IPS-18a (cell line): Measurements from ENCODE around the gene CDH13.

Source experiments
- H3K27ac ChIP-seq: one replicate; pipeline ENCODE4 v1.5.1; 2013; ENCODE audit warnings: low read length
- H3K27me3 ChIP-seq: one replicate; pipeline ENCODE4 v1.6.1; 2013; ENCODE audit warnings: mild to moderate bottlenecking, low read length; ENCODE audit not compliant: control insufficient read depth, insufficient read depth
- H3K36me3 ChIP-seq: one replicate; pipeline ENCODE4 v1.6.1; 2013; ENCODE audit warnings: low read depth, low read length; ENCODE audit not compliant: control insufficient read depth
- H3K4me1 ChIP-seq: one replicate; pipeline ENCODE4 v1.6.1; 2013; ENCODE audit warnings: low read depth, low read length; ENCODE audit not compliant: control insufficient read depth
- H3K4me3 ChIP-seq: one replicate; pipeline ENCODE4 v1.5.1; 2013; ENCODE audit warnings: low read length
- H3K9ac ChIP-seq: one replicate; pipeline ENCODE4 v1.6.1; 2013; ENCODE audit warnings: mild to moderate bottlenecking, low read length, moderate library complexity
- H3K9me3 ChIP-seq: one replicate; pipeline ENCODE4 v1.6.1; 2013; ENCODE audit warnings: low read depth, low read length; ENCODE audit not compliant: control insufficient read depth

Gene CDH13

DNA sequence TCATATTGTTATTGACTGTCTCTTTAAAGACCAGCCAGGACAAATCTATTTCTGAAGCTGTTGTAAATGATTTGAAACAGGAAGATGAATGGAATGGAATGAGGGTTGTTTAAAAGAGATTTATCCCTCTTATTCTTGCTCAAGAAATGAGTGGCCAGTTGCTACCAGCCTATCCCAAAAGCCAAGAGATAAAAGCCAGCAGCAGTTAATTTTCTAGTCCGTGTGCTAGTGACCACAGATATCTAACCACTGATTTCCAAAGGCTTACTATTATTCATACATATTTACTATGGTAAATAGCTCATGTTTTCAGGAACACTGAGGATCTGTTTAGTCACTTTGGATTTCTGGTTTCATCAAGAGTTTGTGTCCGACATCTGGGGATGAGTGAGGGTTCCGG, 105.7 kb downstream of the CDH13 start:
- Histone ChIP-seq H3K27me3 (no peaks in the 10 kb centered on the region), H3K9ac (no peak overlapping the region), H3K4me1 (no peaks in the 10 kb centered on the region), H3K27ac (no peak overlapping the region), H3K36me3 (no peaks in the 10 kb centered on the region), H3K9me3 (peaks cover 4% of the 10 kb centered on the region), H3K4me3 (no peak overlapping the region)

DNA sequence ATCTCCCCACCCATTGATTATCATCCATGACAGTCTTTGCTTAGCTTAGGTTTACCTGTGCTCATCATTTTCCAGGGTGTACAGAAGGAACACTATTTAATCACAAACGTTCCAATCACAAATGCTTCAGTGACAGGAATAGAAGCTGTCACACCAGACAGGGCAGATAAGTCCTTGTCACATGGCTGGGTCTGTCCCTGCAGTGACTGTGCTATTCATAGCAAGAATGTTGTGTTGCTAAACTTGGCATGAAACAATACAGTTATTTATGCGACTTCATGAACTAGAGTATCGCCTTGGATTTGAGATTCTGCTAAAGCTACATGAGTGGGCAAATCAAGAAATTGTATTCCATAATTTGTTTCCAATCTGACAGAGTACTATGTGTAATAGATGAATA, 108.4 kb downstream of the CDH13 start:
- Histone ChIP-seq H3K9ac (no peak overlapping the region), H3K4me3 (no peak overlapping the region), H3K27me3 (no peaks in the 10 kb centered on the region), H3K27ac (no peak overlapping the region), H3K9me3 (no peaks in the 10 kb centered on the region), H3K36me3 (no peaks in the 10 kb centered on the region), H3K4me1 (no peaks in the 10 kb centered on the region)

DNA sequence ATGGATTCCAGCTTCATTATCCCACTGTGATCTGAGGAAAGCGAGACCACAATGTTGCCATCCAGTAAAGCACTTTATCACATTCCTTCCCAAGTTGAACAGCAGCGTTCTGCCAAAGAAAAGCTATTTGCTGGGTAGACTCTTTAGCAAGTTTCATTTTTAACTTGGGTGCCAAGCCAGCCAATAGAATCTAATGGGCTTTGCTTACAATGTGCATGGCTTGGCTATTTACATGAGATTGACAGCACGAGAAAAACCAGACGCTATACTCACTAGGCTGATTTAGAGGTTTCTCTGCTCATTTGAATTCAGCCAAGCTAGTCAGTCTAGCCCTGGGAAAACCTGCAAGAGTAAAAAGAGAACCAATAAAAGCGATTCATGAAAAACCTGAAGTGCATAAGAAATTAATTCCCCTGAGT, 108.9 kb downstream of the CDH13 start:
- Histone ChIP-seq H3K9me3 (no peaks in the 10 kb centered on the region), H3K9ac (no peak overlapping the region), H3K4me1 (no peaks in the 10 kb centered on the region), H3K27ac (no peak overlapping the region), H3K36me3 (no peaks in the 10 kb centered on the region), H3K27me3 (no peaks in the 10 kb centered on the region), H3K4me3 (no peak overlapping the region)

DNA sequence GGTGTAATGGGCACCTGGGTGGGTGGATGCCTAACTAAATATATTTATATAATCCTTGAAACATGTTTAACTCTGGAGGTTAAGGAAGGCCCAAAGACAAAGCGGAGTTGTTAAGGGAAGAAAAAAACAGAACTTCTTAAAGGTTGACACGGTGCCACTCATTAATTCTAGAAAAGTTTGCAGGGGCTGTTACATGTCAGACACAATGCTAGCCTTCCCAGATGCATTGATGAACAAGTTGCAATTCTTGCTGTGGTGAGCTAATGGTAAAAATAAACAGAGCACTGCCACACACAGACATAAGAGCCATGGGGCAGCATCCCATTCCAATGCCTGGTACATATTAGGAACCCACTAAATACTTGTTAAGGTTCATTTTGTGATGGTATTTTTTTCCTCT, 109.5 kb downstream of the CDH13 start:
- Histone ChIP-seq H3K4me1 (no peaks in the 10 kb centered on the region), H3K36me3 (no peaks in the 10 kb centered on the region), H3K27me3 (no peaks in the 10 kb centered on the region), H3K4me3 (no peak overlapping the region), H3K9ac (no peak overlapping the region), H3K9me3 (no peaks in the 10 kb centered on the region), H3K27ac (no peak overlapping the region)

GRCh38 chr16:82738699-82739098, 111.9 kb downstream of the CDH13 start:
- Histone ChIP-seq H3K27me3 (no peaks in the 10 kb centered on the region), H3K4me1 (no peaks in the 10 kb centered on the region), H3K36me3 (no peaks in the 10 kb centered on the region), H3K9me3 (no peaks in the 10 kb centered on the region), H3K27ac (no peak overlapping the region), H3K4me3 (no peak overlapping the region), H3K9ac (no peak overlapping the region)

- no peaks in the 10 kb centered on the region for H3K4me1 ChIP-seq
- no peak overlapping the region for H3K4me3 ChIP-seq
- no peaks in the 10 kb centered on the region for H3K36me3 ChIP-seq
- no peaks in the 10 kb centered on the region for H3K27me3 ChIP-seq
- no peaks in the 10 kb centered on the region for H3K9me3 ChIP-seq
- no peak overlapping the region for H3K9ac ChIP-seq
- H3K27ac ChIP-seq: no peak overlapping the region
Observed at GRCh38 chr16:82741073-82741615, 114.4 kb downstream of the CDH13 start.

GRCh38 chr16:82744958-82745357, 118.2 kb downstream of the CDH13 start:
- H3K4me3 ChIP-seq: no peak overlapping the region
- no peaks in the 10 kb centered on the region for H3K9me3 ChIP-seq
- no peaks in the 10 kb centered on the region for H3K27me3 ChIP-seq
- H3K4me1 ChIP-seq: peaks cover 16% of the 10 kb centered on the region
- H3K27ac ChIP-seq: no peak overlapping the region
- no peaks in the 10 kb centered on the region for H3K36me3 ChIP-seq
- H3K9ac ChIP-seq: no peak overlapping the region

DNA sequence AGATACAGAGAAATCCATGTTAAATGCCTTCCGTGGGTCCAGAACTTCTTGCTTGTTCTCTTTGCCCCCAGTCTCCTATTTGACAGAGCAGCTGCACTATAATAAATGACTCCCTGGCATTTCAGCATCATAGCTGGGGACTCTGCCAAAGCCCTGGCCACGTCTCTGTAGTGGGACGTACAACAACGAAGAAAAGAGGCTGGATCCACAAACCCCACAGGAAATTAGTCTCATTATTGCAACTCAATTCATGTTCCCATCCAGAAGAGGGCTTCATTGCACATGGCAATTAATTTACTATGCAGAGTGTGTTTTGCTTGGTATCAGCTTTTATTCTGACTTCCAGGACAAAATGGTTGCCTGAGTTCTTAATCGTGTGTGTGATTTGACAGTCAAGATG, 121.3 kb downstream of the CDH13 start:
- Histone ChIP-seq H3K4me1 (peaks cover 16% of the 10 kb centered on the region), H3K27ac (no peak overlapping the region), H3K9me3 (no peaks in the 10 kb centered on the region), H3K9ac (no peak overlapping the region), H3K36me3 (no peaks in the 10 kb centered on the region), H3K4me3 (no peak overlapping the region), H3K27me3 (no peaks in the 10 kb centered on the region)

GRCh38 chr16:82750068-82750467, 123.3 kb downstream of the CDH13 start:
- Histone ChIP-seq H3K4me3 (no peak overlapping the region), H3K4me1 (peaks cover 16% of the 10 kb centered on the region), H3K27me3 (no peaks in the 10 kb centered on the region), H3K27ac (no peak overlapping the region), H3K9ac (no peak overlapping the region), H3K9me3 (no peaks in the 10 kb centered on the region), H3K36me3 (no peaks in the 10 kb centered on the region)

- Histone ChIP-seq H3K4me3 (no peak overlapping the region), H3K9ac (no peak overlapping the region), H3K27ac (no peak overlapping the region), H3K9me3 (no peaks in the 10 kb centered on the region), H3K36me3 (no peaks in the 10 kb centered on the region), H3K4me1 (peaks cover 16% of the 10 kb centered on the region), H3K27me3 (no peaks in the 10 kb centered on the region)
Observed at GRCh38 chr16:82751020-82751419, 124.3 kb downstream of the CDH13 start.

DNA sequence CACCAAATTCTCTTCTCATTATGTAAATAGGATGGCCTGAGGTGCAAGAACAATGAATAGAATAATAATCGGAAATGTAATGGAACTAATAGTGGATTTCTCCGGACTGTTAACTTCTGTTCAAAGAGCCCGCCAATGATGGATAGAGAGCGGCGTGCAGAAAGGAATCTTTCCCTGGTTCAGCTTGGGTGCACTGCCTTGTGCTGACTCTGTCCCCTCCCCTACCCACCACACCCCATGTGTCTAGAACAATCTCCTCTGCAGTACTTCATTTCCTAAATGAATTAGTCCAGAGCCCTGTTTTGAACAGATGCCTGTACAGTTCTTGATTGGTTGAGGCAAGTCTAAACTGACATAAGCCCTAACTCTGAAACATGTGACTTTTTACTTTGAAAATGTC, 125.4 kb downstream of the CDH13 start:
- peaks cover 12% of the 10 kb centered on the region for H3K4me1 ChIP-seq
- H3K27me3 ChIP-seq: no peaks in the 10 kb centered on the region
- no peak overlapping the region for H3K27ac ChIP-seq
- H3K4me3 ChIP-seq: no peak overlapping the region
- no peaks in the 10 kb centered on the region for H3K36me3 ChIP-seq
- no peak overlapping the region for H3K9ac ChIP-seq
- H3K9me3 ChIP-seq: no peaks in the 10 kb centered on the region

DNA sequence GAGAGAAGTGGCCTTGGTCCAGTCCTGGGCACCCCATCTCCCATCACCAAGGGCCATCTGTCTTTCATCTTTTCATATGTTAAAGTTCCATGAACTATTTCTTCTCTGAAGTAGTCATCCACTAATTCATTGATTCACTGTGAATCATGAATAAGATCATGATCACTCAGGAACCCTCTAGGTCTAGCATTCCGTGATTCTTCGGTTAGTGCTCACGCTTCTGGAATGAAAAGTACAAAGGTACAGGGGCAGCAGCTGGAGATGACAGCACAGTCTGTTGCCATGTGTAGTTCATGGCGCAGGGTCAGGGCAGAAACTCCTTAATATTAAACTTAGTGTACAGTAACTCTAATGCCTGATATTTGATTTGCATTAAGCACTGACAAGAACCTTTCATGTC, 127.1 kb downstream of the CDH13 start:
- Histone ChIP-seq H3K4me1 (peaks cover 4% of the 10 kb centered on the region), H3K27ac (no peak overlapping the region), H3K36me3 (no peaks in the 10 kb centered on the region), H3K27me3 (no peaks in the 10 kb centered on the region), H3K9me3 (no peaks in the 10 kb centered on the region), H3K9ac (no peak overlapping the region), H3K4me3 (no peak overlapping the region)
